ENCODE measurements around the gene FLT4. TPM values are rescaled to one million over a fixed set of nuclear protein-coding genes. Genes with fewer than 3 reads are reported as not detected.

The FLT4 gene
- total RNA-seq, 1 donor from 2014 or later: 11.7 TPM

DNA sequence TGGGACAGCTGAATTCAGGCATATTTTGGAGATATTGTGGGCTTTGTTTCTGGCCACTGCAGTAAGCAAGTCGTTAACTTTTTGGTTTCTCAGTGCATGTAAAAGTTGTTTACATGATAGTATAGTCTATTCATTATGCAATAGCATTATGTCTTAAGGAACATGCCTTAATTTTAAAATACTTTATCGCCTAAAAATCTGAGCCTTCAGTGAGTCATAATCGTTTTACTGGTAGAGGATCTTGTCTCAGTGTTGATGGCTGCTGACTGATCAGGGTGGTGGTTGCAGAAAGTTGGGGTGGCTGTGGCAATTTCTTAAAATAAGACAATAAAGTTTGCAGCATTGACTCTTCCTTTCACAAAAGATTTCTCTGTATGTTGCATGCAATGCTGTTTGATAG, 63.2 kb downstream of the FLT4 start:
- ATAC-seq (no peak), DNase-seq (ENCODE audit: low spot score) (no peak)
- intact Hi-C loops (cut with DNase I): no loop called here

DNA sequence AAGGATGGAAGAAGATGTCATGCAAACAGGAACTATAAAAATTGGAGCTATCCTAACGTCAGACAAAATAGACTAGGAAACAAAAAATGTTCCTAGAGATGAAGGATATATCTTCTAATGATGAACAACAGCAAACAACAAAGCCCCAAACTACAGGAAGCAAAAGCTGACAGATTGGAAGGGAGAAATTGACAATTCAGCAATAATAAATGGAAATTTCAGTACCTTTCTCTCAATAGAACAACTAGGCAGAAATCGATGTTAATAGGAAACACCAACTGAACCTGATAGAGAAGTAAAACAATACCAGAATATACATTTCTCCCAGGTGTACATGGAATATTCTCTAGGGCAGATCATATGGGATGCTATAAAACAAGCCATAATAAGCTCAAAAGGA, 65.7 kb downstream of the FLT4 start:
- no peak for ATAC-seq
- DNase-seq (ENCODE audit: low spot score): no peak
- intact Hi-C loops (cut with DNase I): no loop called here

DNA sequence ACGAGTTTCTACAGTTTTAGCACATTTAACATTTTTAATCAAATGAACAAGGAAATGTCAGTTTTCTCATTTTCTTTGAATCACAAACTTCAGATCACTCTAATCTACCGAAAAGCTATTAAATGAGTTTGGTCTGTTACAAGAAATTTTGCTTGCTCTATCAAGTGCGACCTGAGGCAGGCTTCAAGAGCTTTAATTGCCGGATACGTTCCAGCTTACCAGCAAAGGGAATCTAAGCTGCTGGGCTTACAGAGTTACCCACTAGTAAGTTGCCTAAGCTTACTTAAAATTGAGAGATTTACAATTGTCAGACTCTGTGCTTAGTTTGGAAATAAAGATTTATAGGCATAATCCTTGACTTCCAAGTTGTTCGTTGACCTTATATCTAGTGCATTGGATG, 68.7 kb downstream of the FLT4 start:
- no peak for DNase-seq (ENCODE audit: low spot score)
- intact Hi-C loops (cut with DNase I): no loop called here
- no peak for ATAC-seq

DNA sequence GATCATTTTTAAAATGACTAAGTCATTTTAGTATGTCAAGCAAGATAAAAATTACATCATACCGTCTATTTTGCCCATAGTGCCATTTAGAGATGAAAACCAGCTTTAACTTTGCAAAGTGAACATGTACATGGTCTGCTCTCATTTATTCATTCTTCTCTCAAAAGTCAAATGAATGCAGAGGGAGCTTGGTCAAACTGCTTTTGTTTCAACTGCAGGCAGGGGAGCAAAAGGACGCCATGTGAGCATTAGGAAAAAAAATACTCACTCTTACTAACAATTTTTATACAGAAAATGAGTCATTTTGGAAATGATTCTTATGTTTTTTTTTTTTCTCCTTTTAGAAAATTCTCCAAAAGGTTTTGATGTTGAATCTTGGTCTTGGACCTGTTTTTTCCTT, 73.8 kb downstream of the FLT4 start:
- no peak for ATAC-seq
- intact Hi-C loops (cut with DNase I): no loop called here
- no peak for DNase-seq (ENCODE audit: low spot score)

DNA sequence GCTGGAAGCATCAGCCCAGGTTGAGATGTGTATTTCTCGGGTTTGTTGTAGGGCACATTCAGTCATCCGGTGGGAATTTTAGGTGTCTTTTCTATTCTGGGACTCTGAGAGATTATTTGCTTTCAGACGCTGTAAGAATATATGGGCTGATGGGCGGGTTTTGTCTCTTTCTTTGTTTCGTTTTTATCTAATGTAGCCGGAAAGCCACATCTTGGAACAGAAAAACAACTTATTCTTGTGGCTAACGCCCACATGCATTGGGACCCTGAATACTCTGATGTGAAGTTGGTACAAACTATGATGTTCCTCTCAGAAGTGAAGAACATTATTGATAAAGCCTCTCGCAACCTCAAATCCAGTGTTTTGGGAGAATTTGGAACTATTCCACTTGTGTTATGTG, 80.5 kb downstream of the FLT4 start:
- ATAC-seq: no peak
- DNase-seq (ENCODE audit: low spot score): no peak
- intact Hi-C loops (cut with DNase I): no loop called here

GRCh38 chr5:180563994-180564393, 85.4 kb downstream of the FLT4 start:
- intact Hi-C loops (cut with DNase I): no loop called here
- DNase-seq (ENCODE audit: low spot score) (no peak), ATAC-seq (no peak)

GRCh38 chr5:180558232-180558631, 91.2 kb downstream of the FLT4 start:
- no peak for ATAC-seq
- intact Hi-C loops (cut with DNase I): no loop called here
- no peak for DNase-seq (ENCODE audit: low spot score)

DNA sequence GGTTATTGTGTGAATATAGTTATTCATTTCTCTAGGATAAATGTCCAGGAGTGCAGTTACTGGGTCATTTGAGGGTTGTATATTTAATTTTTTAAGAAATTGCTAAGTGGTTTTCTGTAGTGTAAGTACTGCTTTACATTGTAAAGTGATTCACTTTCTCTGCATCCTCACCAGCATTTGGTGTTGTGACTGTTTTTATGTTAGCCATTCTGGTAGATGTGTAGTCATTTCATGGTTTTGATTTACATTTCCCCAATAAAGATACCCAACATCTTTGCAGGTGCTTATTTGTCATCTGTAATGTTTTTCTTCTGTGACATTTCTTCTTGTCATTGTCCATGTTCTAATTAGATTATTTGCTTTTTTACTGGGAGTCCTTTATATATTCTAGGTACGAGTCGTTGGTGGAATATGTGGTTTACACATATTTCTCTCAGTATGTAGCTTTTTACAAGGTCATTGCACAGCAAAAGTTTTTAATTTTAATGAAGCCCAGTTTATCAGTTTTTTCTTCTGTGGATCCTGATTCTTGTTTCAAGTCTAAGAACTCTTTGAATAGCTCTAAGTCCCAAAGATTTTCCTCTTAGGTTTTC, 92.1 kb downstream of the FLT4 start:
- intact Hi-C loops (cut with DNase I): no loop called here
- ATAC-seq (no peak), DNase-seq (ENCODE audit: low spot score) (no peak)

GRCh38 chr5:180555168-180555921, 94.1 kb downstream of the FLT4 start:
- ATAC-seq (no peak), DNase-seq (ENCODE audit: low spot score) (no peak)
- intact Hi-C loops (cut with DNase I): no loop called here

DNA sequence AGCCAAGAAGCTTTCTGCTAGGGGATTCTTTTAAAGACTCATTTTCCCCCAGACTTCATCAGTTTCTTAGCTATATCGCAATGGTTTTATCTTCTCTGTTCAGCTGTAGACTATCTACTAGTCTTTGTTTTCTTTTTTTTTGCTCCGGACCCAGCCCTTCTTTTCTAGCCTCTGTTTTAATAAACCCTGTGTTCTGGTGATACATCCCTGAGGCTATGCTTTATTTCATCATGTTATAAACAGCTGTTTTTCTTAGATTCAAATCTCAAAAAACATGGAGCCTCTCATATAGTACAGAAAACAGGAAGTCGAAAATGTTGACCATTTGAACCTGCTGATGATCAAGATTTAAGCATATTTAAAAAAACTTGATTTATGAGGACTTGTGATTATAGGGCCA, 95.9 kb downstream of the FLT4 start:
- DNase-seq (ENCODE audit: low spot score): no peak
- ATAC-seq: no peak
- intact Hi-C loops (cut with DNase I): no loop called here

Other genes with a start within 250 kb of the FLT4 start
- gene CNOT6, start 155.2 kb downstream of the FLT4 start, total RNA-seq: 31.9 TPM
- not detected for gene SCGB3A1, start 58.1 kb downstream of the FLT4 start, total RNA-seq
- not detected for gene OR2Y1, start 90.5 kb upstream of the FLT4 start, total RNA-seq
- gene MGAT1, start 153.2 kb upstream of the FLT4 start, total RNA-seq: 131 TPM
- gene ZFP62, start 211.7 kb upstream of the FLT4 start, total RNA-seq: 29.9 TPM
- gene BTNL8, start 249.6 kb upstream of the FLT4 start, total RNA-seq: 0.53 TPM

Measured in sciatic nerve (tissue), 2 donors.